GM12878 (cell line): ENCODE measurements around the gene OR2B6. TPM values are rescaled to one million over a fixed set of nuclear protein-coding genes. Genes with fewer than 3 reads are reported as not detected.

Source experiments
- ATAC-seq: fragments of 200-7000 bp; cut with Tn5 transposase; 3 replicates; pipeline ENCODE4 v1.9.1; 2020; ENCODE audit warnings: mild to moderate bottlenecking, moderate library complexity
- BruUV-seq: library from RNA; stranded (reverse); fragments of 400-500 nt; replicated peaks from 2 replicates; lab custom pipeline; 2021; lab: Mats Ljungman, UMichigan
- CTCF ChIA-PET: fragments of 300-600 bp; sonication (Branson Sonifier 250); formaldehyde crosslinking; extraction: SDS; loops from one replicate; lab custom pipeline; 2021; ENCODE audit warnings: inconsistent platforms; lab: Yijun Ruan, JAX
- POLR2A ChIA-PET: fragments of 350-600 bp; formaldehyde crosslinking; extraction: SDS; loops from one replicate; lab custom pipeline; 2021; ENCODE audit warnings: inconsistent platforms; lab: Charles Lee
- RAD21 ChIA-PET: fragments of 300-600 bp; sonication (Branson Sonifier 250); formaldehyde crosslinking; loops from one replicate; lab custom pipeline; 2023; ENCODE audit warnings: antibody characterized with exemption; ENCODE audit not compliant: unreplicated experiment; lab: Charles Lee
- SMC1A ChIA-PET: fragments of 300-600 bp; sonication (Branson Sonifier 250); formaldehyde crosslinking; loops from one replicate; lab custom pipeline; 2023; ENCODE audit not compliant: unreplicated experiment, uncharacterized antibody; lab: Charles Lee
- DNase-seq: peaks from one replicate; pipeline ENCODE4 v3.0.0-alpha.2; 2011; ENCODE audit warnings: low read depth, low spot score
- FAIRE-seq: peaks from 3 replicates; lab custom pipeline; 2011; peaks lifted over from hg19 to GRCh38; lab: Jason Lieb, UNC
- H2AFZ ChIP-seq: 2 replicates; pipeline ENCODE4 v1.6.0; 2011; ENCODE audit warnings: low read depth, low read length, control low read depth; ENCODE audit not compliant: control insufficient read depth
- H3K27ac ChIP-seq: 2 replicates; pipeline ENCODE4 v1.5.1; 2011; ENCODE audit warnings: control low read depth; ENCODE audit not compliant: control insufficient read depth, insufficient read depth
- H3K27me3 ChIP-seq, 2 experiments: replicated peaks in 1 of 2; 2 replicates each; pipeline versions ENCODE4 v1.6.0 to v1.6.1; 2011; ENCODE audit warnings: low read length in 1 of 2; ENCODE audit not compliant: control insufficient read depth in 2 of 2, insufficient read depth in 2 of 2
- H3K36me3 ChIP-seq, 2 experiments: 2 replicates each; pipeline ENCODE4 v1.5.1; 2011; ENCODE audit warnings: low read length in 1 of 2; ENCODE audit not compliant: control insufficient read depth in 2 of 2, insufficient read depth in 2 of 2
- H3K4me1 ChIP-seq: 2 replicates; pipeline ENCODE4 v1.6.1; 2011; ENCODE audit warnings: mild to moderate bottlenecking, low read length, moderate library complexity, mixed read lengths; ENCODE audit not compliant: control insufficient read depth, insufficient read depth
- H3K4me2 ChIP-seq: 2 replicates; pipeline ENCODE4 v1.6.0; 2011; ENCODE audit warnings: control low read depth; ENCODE audit not compliant: control insufficient read depth, insufficient read depth
- H3K4me3 ChIP-seq: fragments of 200-600 bp; sonication (generic); 2 replicates; pipeline ENCODE4 v1.5.1; 2016
- H3K79me2 ChIP-seq: 2 replicates; pipeline ENCODE4 v1.6.0; 2011; ENCODE audit warnings: low read length; ENCODE audit not compliant: control insufficient read depth, insufficient read depth
- H3K9ac ChIP-seq: 2 replicates; pipeline ENCODE4 v1.8.0; 2011; ENCODE audit warnings: low read length, control low read depth, mixed read lengths; ENCODE audit not compliant: control insufficient read depth, insufficient read depth
- H3K9me3 ChIP-seq: replicated peaks from 3 replicates; pipeline ENCODE4 v1.5.1; 2011; ENCODE audit warnings: mild to moderate bottlenecking, low read length; ENCODE audit not compliant: control insufficient read depth, insufficient read depth
- H4K20me1 ChIP-seq: 2 replicates; pipeline ENCODE4 v1.6.0; 2011; ENCODE audit not compliant: control insufficient read depth, insufficient read depth
- ASH2L ChIP-seq: fragments of 300-600, 200-600 bp; sonication (generic); IDR thresholded peaks from 2 replicates; pipeline ENCODE4 v1.6.1; 2017; ENCODE audit warnings: low read depth, mild to moderate bottlenecking, borderline replicate concordance
- BHLHE40 ChIP-seq, 2 experiments: fragments of 450-650 bp in 1 of 2; IDR thresholded peaks; 2 replicates each; pipeline ENCODE4 v1.6.1; 2011 to 2017; ENCODE audit warnings: low read depth in 2 of 2, borderline replicate concordance in 1 of 2, improper control_type of control experiment in 1 of 2, low read length in 1 of 2, mild to moderate bottlenecking in 1 of 2
- STAT3 ChIP-seq: IDR thresholded peaks from 2 replicates; pipeline ENCODE4 v1.6.1; 2011; ENCODE audit warnings: low read depth, low read length, improper control_type of control experiment
- TAF1 ChIP-seq: IDR thresholded peaks from 2 replicates; pipeline ENCODE4 v1.6.1; 2011; ENCODE audit warnings: mild to moderate bottlenecking, low read depth, low read length, borderline replicate concordance
- WGBS: methylation state at CpG from one replicate; pipeline ENCODE4 v1.1.6; 2016; ENCODE audit warnings: low lambda C conversion rate; ENCODE audit not compliant: insufficient replicate concordance, insufficient coverage; ENCODE audit errors: missing lambda C conversion rate; 5-methylcytosine and 5-hydroxymethylcytosine counted together
- in situ Hi-C: fragments of 300-500 bp; cut with MboI; formaldehyde crosslinking; loops from 9 replicates; pipeline ENCODE4 v1.14.3; 2018; ENCODE audit warnings: mixed read lengths
- intact Hi-C: fragments of 100-400 bp; cut with micrococcal nuclease; formaldehyde crosslinking; loops from one replicate; pipeline ENCODE4 v1.14.2; 2022; ENCODE audit not compliant: unreplicated experiment
- polyA plus RNA-seq, 11 experiments: library from polyadenylated mRNA; depleted of rRNA in 4 of 11; unstranded in 6 of 11; stranded (reverse) in 5 of 11; fragments of >200 nt; fragmentation: Nextera tagmentation in 4 of 11; fragmentation: Illumina TruSeq in 1 of 11; extraction: Ambion mirVana in 4 of 11; extraction: Trizol in 1 of 11; gene quantifications; 1 replicate in 1 of 11; 2 replicates in 10 of 11; pipeline versions ENCODE4 v1.2.1 to v1.2.3, GENCODE V29; 2011 to 2016; ENCODE audit warnings: inconsistent platforms in 2 of 11, missing spikeins in 2 of 11, low read depth in 1 of 11
- total RNA-seq, 4 experiments: library from RNA; depleted of rRNA in 3 of 4; stranded (reverse); fragments of >200 nt in 3 of 4; fragmentation: Illumina TruSeq in 1 of 4; extraction: Trizol in 1 of 4; gene quantifications; 2 replicates each; pipeline versions ENCODE4 v1.2.1 to v1.2.3, GENCODE V29; 2013 to 2021
- TF ChIP-seq, protein P1 (sequence below): fragments of 450-650 bp; conservative IDR thresholded peaks from 2 replicates; pipeline ENCODE4 v1.6.1; 2017; ENCODE audit warnings: mild to moderate bottlenecking, moderate library complexity

The OR2B6 gene
- total and polyA plus RNA-seq, 10 of the 15 experiments (the other 5 are each of a cell fraction or from before 2014, with no cell fraction given), result 0.29 to 10.3 (median 1.4) TPM; not detected in 1

DNA sequence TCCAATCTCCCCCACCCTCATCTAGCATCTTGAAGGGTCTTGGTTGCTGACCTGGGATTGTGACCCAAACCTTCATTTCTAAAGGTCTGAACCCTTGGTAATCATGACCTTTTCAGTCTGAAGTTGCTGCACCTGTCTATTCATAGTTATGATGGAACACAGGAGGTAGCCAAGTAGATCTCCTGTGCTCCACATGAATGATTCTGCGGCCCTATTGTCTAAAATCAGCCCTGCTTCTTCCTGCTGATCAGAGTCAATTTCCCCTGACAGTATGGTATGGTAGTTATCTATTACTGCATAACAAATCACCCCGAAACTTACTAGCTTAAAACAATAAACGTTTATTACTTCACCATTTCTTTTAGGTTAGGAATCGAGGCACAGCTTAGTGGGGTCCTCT lies 9.0 kb downstream of the OR2B6 start (continued):
- TF ChIP-seq ASH2L (no peak), STAT3 (no peak)
- TF ChIP-seq, all 136 proteins: peak for 0

GRCh38 chr6:27966816-27967426 lies 9.9 kb downstream of the OR2B6 start:
- ChIA-PET RAD21 (no interaction called here), SMC1A (interaction anchor here (0.9 to 1.0 kb wide), 3 partner anchors 9 to 46 kb away, joined by 3 to 5 read pairs (median 3); no protein-coding TSS in a partner anchor)
- no peak for ATAC-seq
- no peak overlapping the region for H3K9ac ChIP-seq
- H3K27ac ChIP-seq, result no peak overlapping the region
- intact Hi-C loops, result no loop called here
- no peaks in the 10 kb centered on the region for H3K27me3 ChIP-seq
- no peak for FAIRE-seq
- no peak for TF ChIP-seq TAF1
- no peak for TF ChIP-seq BHLHE40 (IDR thresholded peaks at IDR 0.05; ENCODE audit: borderline replicate concordance in 1 of 2, low read depth in 2 of 2, low read length in 1 of 2)
- TF ChIP-seq, protein P1, sequence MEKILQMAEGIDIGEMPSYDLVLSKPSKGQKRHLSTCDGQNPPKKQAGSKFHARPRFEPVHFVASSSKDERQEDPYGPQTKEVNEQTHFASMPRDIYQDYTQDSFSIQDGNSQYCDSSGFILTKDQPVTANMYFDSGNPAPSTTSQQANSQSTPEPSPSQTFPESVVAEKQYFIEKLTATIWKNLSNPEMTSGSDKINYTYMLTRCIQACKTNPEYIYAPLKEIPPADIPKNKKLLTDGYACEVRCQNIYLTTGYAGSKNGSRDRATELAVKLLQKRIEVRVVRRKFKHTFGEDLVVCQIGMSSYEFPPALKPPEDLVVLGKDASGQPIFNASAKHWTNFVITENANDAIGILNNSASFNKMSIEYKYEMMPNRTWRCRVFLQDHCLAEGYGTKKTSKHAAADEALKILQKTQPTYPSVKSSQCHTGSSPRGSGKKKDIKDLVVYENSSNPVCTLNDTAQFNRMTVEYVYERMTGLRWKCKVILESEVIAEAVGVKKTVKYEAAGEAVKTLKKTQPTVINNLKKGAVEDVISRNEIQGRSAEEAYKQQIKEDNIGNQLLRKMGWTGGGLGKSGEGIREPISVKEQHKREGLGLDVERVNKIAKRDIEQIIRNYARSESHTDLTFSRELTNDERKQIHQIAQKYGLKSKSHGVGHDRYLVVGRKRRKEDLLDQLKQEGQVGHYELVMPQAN, result no peak
- TF ChIP-seq, all 136 proteins: peak for 0
- no peak for DNase-seq
- BruUV-seq, result no TSS peak
- H3K79me2 ChIP-seq, result no peaks in the 10 kb centered on the region
- H4K20me1 ChIP-seq, result no peaks in the 10 kb centered on the region
- H2AFZ ChIP-seq, result no peak overlapping the region
- H3K4me3 ChIP-seq, result no peak overlapping the region
- no peaks in the 10 kb centered on the region; the same call in 2 of the 3 replicates for H3K9me3 ChIP-seq
- ChIA-PET CTCF (no interaction called here), POLR2A (no interaction called here)
- H3K4me1 ChIP-seq, result no peaks in the 10 kb centered on the region
- in situ Hi-C loops, result no loop called here
- WGBS, result 68% methylated on average over 23 of the region's 23 CpGs
- H3K36me3 ChIP-seq, result no peaks in the 10 kb centered on the region
- no peak overlapping the region for H3K4me2 ChIP-seq
